Measurements from ENCODE around the gene CLSTN2.

CLSTN2 gene

DNA sequence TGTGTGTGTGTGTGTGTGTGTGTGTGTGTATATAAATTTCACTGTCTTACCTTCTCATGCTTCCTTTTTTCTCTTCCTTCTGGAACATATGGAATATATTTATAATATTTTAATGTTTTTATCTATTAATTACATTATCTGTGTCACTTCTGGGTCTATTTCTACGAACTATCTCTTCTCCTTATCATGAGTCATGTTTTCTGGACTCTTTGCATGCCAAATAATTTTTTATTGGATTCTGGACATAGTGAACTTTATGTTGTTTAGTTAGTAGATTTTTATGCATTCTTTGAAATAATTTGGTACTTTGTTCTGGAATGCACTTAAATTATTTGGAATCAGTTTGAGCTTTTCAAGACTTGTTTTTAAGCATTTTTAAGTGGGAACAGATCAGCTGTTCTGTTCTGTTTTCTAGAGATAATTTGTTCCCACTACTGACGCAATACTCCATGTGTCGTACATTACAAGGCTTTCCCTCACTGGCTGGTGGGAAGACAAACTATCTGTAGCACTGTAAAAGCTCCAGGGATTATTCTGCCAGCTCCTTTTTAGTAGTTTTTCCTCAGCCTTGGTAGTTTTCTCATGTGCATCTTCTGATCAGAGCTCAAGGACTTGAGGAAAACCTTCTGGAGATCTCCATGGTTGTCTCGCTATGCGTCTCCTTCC is 302.0 kb downstream of the CLSTN2 start:
- no peak for DNase-seq (ENCODE audit: low spot score)

DNA sequence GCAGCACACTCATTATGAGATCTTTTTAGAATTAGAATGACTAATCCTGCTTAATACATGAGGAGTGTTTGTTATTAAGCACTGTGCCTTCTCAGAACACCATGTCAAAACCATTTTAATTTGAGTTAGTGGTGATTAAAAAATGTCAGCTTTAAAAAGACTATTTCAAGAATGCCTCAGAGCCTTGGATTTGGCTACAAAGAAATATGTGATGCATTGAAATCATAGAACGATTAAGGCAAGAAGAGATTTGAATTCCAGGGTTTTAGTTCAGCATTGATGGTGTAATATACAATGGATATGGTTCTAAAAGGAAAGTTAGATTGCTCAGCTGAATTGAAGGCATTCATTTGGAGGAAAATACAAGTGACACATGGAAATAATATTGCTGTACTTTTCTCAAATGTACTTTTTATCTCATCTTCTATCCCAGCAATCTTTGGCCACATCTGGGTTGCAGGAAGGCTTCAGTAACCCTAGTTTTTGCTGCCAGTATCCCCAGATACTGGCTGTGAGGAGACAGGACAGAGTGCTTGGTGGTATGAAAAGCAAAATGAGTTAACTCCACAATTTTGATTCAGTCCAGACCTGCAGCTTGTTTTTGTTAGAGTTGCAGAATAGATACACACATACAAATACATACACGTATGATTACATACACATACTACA is 303.8 kb downstream of the CLSTN2 start:
- DNase-seq (ENCODE audit: low spot score): no peak

DNA sequence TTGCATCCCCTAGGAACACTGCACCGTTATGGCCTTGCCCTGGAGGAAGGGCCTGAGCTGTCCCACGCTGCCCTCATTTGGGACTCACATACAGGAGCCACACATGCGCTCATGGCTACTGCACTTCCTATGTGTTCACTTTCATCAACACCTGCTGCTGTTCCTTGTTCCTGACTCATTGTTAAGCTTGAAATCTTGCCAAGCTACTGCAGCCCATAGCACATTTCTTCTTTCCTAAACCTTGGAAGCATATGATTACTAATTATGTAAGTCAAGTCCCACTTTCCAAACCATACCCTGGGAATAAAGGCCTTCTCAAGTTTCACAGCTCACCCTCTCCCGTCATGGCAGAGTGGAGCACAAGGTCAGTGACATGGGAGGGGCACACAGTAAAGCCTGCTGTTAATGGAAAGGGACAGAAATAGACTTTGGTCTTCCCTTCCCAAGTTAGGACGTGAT is 307.9 kb downstream of the CLSTN2 start:
- no peak for DNase-seq (ENCODE audit: low spot score)

DNA sequence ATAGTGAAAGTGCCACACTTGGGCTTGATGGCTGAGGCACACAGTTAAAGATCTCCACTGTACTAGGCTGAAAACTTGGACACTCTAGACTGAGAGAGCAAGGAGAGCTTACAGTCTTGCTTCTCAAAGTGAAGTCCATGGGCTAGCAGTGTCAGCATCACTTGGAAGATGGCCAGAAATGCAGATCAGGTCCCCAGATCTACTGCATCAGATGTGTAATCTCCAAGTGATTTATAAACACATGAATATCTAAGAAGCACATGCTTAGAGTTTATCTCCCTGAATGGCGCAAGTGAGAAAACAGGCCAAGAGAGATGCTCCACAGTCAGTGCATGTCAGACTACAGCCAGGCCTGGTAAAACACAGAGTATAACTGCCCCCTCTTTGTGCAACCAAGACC is 308.6 kb downstream of the CLSTN2 start:
- no peak for DNase-seq (ENCODE audit: low spot score)

DNA sequence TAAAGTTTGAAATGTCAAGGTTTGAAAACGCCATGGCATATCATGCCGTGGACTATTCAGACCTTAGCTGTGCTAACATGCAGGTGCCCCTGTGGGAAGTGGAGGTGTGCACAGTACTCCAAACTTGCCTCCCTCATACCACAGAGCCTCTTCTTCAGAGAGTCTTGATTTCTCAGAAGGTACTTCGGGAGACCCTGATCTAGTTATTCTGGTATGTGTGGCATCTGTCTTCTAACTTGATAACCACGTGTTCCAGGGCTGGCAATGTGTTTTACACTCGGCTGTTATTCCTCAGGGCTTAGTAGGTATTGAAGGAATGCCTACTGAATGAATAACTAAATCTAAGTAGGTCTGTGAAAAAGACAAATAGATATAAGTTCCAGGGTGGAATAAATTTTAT is 309.9 kb downstream of the CLSTN2 start:
- DNase-seq (ENCODE audit: low spot score): no peak

DNA sequence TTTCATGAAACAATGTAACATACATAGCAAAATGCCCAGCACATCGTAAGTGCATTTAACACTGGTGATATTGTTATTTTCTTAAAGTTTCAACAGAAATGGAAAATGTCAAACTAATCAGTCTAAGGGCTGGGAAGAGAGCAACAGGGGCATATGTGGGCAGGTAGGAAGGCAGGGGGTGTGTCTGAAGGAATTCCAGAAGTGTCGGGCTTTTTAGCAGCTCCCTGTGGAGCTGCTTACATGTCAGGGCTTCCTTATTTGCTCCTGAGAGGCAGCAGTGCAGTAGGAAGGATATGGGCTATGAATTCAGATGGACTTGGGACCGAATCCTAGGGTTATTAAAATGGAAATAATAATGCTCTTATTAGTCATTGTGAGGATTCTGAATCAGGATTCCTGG is 311.6 kb downstream of the CLSTN2 start:
- DNase-seq (ENCODE audit: low spot score): no peak

DNA sequence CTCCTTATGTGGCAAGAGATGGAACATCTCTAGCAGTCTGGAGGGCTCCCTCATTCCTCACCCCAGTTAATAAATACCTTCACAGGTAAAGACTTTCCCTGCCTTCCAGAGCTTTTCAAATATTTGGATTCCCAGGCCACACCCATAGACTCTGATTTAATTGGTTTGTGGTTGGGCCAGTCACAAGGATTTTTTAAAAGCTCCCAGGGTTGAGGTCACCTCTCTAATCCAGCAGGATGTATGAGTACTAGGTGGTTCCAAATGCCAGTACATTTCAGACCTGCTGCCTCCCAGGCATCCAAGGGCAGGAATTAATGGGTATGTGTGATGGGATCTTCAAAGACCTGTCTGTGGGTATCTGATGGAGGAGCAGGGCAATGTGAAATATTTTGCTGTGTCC is 312.8 kb downstream of the CLSTN2 start:
- no peak for DNase-seq (ENCODE audit: low spot score)

DNA sequence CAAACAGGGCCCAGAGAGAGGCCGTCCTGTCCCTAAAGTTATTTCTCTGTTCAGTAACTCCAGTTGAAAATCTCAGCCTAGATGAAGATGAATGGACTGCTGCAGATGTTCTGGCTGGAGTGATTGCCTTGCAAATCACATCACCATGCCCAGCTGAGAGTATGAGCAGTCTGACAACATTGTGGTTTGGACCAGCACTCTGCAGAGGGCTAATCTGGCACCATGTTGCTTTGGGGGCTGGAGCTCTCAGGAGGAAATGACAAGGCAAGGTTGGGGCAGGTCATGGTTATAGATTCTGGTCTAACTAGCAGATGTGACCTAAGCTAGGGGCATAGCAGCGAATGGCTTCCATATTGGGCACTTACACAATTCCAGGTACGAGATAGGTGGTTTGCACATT is 314.2 kb downstream of the CLSTN2 start:
- peak; percentile 24 for DNase-seq (ENCODE audit: low spot score)

DNA sequence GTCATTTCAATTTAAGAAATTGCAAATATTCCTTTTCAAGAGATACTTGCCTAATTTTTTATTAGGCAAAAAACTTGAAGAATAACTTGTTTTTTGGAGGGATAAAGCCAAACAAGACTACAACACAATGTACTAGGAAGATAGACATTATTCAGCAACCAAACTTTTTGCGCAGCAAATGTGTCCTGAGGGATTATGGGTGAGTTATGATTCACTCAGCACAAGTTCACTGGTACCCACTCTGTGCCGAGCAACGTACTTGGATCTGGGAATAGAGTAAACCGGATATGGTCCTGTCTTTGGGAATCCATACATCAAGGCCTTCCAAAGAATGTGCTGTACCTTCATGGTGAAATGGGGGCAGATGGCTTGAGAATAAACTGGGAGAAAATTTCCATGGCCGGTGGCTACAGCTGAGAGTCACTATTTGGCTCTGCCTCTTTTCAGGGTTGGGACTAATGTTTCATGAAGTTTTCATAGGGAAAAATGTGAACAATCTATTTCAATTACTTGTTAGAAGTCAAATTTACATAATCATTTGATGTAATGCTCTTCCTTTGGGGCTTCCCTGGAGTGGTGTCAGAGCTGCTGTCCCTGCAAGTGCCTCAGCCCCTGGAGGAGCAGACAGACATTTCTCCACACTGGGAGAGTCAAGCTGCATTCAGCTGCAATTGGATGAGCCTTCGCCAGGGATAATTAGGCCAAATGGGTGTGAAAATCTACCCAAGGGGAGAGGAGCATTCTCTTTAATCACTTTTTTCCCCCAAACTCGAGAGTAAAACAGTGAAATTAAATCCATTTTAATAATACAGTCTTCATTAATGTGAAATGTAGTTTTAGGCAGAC is 315.2 kb downstream of the CLSTN2 start:
- DNase-seq (ENCODE audit: low spot score): no peak

DNA sequence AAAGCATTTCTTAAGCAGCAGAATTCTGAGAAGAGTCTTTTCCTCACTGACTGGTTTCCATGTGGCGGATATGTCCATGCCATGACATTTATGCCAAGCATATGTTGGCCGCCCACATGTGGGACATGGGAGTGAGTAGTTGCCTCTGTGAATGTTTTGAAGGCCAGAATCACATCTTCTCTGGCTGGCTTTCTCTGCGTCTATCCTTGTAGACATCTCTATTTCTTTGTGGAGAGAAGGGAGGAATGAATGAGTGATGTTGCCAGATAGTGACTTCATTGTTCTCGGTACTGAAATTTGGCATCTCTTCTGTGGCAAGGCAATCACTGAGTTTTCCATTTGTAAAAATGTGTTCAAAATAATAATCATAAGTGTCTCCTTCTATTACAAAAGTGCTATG is 316.0 kb downstream of the CLSTN2 start:
- DNase-seq (ENCODE audit: low spot score): no peak

DNA sequence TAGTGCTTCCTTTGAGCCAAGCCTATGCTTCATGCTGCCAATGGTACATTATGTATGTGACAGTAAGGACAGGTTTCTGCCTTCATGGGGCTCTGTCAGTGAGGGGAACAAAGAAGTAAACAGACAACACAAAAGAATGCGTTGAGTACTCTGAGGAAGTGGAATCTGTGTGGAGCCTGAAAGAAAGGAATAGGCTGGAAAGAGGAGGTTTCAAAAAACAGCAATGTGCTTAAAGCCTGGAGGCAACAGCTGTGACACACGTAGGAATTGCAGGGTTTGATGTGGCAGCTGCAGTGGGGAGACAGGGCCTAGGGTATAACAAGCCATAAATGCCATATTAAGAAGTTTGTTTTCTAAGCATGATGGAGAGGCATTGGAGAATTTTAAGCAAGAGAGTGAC is 316.7 kb downstream of the CLSTN2 start:
- no peak for DNase-seq (ENCODE audit: low spot score)

DNA sequence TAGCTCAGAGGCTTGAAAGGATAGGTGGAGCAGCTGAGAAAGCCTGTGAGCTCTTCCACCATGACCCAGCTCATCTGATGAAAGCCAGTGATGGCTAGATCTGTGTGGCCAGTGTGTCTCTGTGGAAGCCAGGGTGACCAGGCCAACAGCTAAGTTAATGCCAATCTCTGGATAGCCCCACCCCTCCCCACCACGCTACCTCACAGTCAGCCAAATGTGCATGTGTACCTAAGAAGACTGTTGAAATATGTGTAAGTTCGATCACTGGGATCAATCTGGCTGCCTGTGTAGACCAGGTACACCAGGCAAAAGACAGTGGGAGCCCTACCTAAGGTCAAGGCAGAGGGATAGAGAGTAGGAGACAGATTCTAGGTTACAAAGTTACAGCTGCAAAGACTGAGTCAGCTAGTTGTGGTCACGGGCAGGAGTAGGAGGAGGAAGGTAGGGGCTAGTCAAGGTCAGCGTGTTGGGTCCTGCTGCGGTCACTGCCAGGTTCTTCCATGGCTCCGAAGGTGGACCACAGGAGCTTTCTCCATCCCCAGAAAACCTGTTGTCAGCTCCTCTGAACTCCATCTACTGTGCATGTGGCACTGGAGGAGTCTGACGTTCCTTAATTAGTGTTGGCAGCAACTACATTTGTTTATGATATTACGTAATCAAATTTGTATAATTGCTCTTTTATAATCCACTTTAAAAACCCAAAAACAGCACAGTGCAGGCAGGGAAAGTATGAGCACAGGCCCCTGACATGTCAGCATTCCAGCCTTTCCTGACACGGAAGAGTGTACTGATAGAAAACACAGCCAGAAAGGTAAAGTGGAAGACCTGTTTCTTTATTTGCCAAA is 318.0 kb downstream of the CLSTN2 start:
- DNase-seq (ENCODE audit: low spot score): no peak

DNA sequence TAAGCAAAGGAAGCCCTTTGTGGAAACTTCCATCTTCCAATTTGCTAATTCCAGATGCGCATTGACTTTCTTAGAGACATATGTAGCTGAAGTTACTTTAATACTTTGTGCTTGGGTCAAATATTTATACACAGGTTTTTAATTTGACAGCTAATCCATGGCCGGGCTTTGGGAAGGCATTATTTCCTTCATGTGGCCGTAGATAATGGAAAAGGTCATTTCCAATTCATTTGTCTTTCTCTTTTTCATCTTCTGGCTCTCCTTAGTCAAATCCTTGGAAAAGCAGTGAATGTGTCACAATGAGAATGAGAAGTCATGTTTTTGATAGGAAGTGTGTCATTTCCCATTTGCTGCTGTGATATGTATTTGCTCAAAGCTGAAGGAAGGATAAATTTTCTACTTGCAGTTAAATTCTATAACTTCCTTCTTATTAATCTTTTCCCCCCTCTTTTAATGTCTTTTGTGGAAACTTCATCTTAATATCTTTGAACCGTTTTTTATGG is 323.3 kb downstream of the CLSTN2 start:
- DNase-seq (ENCODE audit: low spot score): no peak

DNA sequence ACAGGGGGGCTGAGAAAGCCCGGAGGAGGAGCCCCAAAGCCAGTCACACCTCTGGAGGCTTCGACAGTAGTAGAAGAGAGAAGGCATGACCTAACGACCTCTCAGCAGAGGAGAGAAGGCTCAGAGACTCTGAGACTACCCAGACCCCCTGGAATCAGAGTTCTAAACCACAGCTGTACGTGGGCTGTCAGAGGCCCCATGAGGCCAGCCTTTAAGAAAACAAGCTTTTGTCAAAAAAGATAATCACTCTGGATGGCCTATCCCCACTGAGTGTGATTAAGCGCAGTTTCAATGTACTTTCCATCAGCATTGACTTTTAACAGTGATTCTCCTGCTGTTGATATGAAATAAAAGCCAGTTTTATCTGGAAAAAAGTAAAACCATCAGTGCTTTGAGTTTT is 330.3 kb downstream of the CLSTN2 start:
- no peak for DNase-seq (ENCODE audit: low spot score)

DNA sequence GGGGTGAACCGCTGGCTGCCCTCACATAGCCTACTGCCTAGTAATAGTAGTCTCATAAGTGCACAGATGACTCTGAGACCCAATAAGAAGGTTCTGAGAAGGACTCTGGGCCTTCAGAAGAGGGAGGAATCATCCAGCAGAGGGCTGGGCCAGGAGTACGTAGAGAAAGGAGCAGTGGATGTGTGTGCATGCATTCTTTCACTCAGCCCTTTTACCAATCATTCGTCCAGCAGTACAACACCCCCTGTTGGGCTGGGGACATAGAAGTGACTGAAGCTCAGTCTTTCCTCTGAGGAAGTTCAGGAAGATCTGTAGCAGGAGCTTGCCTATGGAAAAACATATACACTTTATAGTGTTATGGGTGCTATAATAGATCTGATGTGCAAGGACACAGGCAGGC is 333.1 kb downstream of the CLSTN2 start:
- DNase-seq (ENCODE audit: low spot score): no peak

DNA sequence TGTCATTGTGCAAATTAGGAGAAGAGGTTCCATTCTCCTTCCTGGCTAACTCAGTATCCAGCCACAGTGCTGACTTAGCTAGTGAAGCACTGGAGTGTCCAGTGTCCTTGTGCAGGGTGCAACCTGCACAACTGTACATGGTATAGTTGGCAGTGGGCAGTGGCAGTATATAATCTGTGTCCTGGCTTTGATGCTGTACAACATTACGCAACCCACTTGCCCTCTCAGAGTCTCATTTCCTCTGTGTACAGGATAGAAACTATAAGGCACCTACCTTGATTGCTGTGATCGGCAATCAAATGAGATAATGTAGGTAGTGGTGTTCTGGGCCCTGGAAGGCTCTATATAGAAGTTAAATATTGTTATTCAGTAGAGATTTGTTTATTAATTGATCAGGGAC is 333.6 kb downstream of the CLSTN2 start:
- DNase-seq (ENCODE audit: low spot score): no peak

DNA sequence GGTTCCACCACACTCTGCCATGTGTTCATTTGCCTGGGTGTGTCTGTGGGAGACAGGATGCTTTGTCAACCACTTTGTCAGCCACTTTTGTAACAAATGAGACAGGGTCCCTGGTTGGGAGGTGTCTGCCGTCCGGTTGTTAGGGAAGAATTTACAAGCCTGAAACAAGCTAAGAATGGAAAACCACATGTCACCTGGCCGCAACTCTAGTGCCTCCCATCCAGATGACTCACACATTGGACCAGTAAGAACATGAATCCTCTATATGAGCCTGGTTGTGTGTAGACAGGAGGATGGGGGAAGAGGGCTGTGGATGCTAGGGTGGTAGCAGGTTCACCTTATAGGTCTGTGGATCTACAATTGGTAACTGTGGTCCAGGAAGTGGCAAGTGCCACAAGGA is 335.3 kb downstream of the CLSTN2 start:
- no peak for DNase-seq (ENCODE audit: low spot score)

DNA sequence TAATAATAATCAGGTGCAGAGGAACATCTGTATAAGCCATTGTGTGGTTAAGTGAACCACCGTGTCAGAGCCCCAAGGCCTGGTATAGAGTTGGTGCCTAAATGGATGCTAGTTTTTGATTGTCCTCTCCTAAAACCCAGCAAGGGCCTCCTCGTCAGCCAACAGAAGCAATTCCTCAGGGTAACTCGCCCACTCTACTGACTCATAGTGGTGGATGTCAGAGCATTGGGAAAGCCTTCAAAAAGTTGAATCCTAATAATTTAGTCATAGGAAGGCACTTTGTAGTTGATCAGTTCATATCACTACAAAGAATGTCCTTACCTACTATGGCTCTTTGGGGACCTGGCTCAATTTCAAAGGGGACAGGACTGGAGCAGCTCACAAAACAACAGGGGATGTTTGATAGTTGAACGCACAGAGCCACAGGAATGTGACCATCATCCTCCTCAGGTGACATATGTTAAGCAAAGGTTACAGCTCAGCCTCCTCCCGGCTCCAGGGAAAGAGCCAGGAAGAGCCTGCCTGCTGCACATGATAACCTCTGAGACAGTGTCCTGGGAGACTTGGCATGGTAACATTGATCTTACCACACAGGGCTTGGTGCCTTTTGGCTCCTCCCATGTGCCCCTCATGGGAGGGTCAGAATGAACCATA is 338.7 kb downstream of the CLSTN2 start:
- no peak for DNase-seq (ENCODE audit: low spot score)

DNA sequence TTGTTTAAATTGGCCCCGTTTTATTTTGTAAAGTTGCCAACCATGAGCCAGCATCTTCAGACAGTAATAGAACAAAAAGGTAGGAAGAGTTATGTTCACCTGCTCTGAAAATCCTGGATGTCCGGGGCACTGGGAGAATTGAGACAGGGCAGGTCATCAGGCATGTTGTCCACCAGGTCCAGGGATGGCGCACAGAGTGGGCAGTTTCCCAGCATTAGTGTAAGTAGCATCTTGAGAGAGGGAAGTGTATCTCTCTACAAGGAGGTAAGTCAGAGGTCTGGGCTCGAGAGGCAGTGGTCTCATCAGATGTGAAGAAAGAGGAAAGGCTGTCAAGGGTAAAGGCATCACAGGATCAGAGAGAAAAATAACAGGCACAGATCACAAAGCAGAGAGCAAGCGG is 339.4 kb downstream of the CLSTN2 start:
- no peak for DNase-seq (ENCODE audit: low spot score)

DNA sequence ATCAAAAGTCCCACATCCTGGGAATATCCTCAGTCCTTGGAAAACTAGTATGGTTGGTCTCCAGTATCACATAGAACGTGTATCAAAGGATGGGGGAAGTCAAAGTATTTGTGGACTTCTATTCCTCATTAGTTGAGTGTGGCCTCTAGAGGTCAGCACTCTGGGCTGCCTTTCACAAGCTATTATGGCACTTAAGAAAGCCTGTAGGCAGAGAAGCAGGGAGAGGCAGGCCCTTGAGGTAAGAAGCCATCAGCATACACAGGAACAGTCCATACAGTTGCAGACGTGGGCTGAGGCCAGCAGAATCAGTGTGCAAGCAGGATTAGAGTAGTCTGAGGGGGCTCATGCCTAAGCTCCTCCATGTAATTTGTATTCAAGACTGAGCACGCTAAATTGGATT is 341.7 kb downstream of the CLSTN2 start:
- peak; percentile 16 for DNase-seq (ENCODE audit: low spot score)

DNA sequence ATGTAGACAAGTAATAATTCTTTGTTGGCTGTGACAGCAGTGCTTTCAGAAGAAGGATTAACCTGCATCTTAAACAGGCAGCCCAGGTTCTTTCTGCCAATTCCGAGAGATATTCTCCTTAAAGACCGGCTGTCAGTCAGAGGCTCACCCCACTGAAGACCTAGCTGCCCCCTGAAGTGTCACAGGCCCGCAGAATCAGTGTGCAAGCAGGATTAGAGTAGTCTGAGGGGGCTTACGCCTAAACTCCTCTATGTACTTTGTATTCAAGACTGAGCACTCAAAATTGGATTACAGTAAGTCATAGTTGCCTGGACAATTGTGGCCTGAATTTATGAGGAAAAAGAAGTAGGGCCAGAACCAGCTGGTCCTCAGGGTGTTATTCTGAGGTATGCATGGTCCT is 342.9 kb downstream of the CLSTN2 start:
- DNase-seq (ENCODE audit: low spot score): no peak

Measured in pons (tissue), 1 donor.